CD4-positive, alpha-beta T cell (primary cell): ENCODE results near the gene CFAP45. TPM values are rescaled to one million over a fixed set of nuclear protein-coding genes. Genes with fewer than 3 reads are reported as not detected.
A peak's percentile ranks its signal among the peaks of the same experiment; 100 is the strongest.

Experiments
- ATAC-seq: fragments of 200-7000 bp; cut with Tn5 transposase; one replicate; pipeline ENCODE4 v1.10.0; 2022; ENCODE audit warnings: mild to moderate bottlenecking; ENCODE audit not compliant: poor library complexity
- CTCF ChIA-PET: fragments of 350-600 bp; sonication (Branson Sonifier 250); formaldehyde crosslinking; loops from one replicate; lab custom pipeline; 2021; ENCODE audit warnings: antibody characterized with exemption, inconsistent platforms; lab: Charles Lee
- POLR2A ChIA-PET: fragments of 350-600 bp; sonication (Branson Sonifier 250); formaldehyde crosslinking; loops from one replicate; lab custom pipeline; 2021; ENCODE audit warnings: antibody characterized with exemption, inconsistent platforms; lab: Charles Lee
- DNase-seq, 14 experiments: peaks; one replicate each; pipeline ENCODE4 v3.0.0-alpha.2; 2013 to 2020; ENCODE audit warnings: mixed read lengths in 2 of 14
- H3K27ac ChIP-seq, 2 donors: one replicate each; pipeline versions ENCODE4 v1.5.1 to v1.7.0; 2013; ENCODE audit warnings: low read length in 2 of 2, low read depth in 1 of 2, mild to moderate bottlenecking in 1 of 2
- H3K27me3 ChIP-seq, 2 experiments: 1 replicate in 1 of 2; 2 replicates in 1 of 2; pipeline versions ENCODE4 v1.6.1 to v1.7.0; 2013; ENCODE audit warnings: low read length in 2 of 2, control low read depth in 1 of 2, mild to moderate bottlenecking in 1 of 2, moderate library complexity in 1 of 2; ENCODE audit not compliant: insufficient read depth in 2 of 2, control insufficient read depth in 1 of 2
- H3K36me3 ChIP-seq: one replicate; pipeline ENCODE4 v1.6.1; 2013; ENCODE audit warnings: low read length, control low read depth; ENCODE audit not compliant: insufficient read depth
- H3K4me1 ChIP-seq: one replicate; pipeline ENCODE4 v1.6.1; 2013; ENCODE audit warnings: low read length, control low read depth; ENCODE audit not compliant: insufficient read depth
- H3K4me3 ChIP-seq: one replicate; pipeline ENCODE4 v1.5.1; 2013; ENCODE audit warnings: mild to moderate bottlenecking, low read length, moderate library complexity
- H3K9me3 ChIP-seq, 2 experiments: 1 replicate in 1 of 2; 2 replicates in 1 of 2; pipeline versions ENCODE4 v1.6.1 to v1.7.0; 2013; ENCODE audit warnings: low read length in 2 of 2, mild to moderate bottlenecking in 2 of 2, control low read depth in 1 of 2, moderate library complexity in 1 of 2; ENCODE audit not compliant: control insufficient read depth in 1 of 2, insufficient read depth in 1 of 2
- H3K27ac Mint-ChIP-seq: one replicate; pipeline ENCODE4 v1.8.0; 2020; ENCODE audit warnings: mixed read lengths
- H3K27me3 Mint-ChIP-seq: one replicate; pipeline ENCODE4 v1.8.0; 2021; ENCODE audit warnings: mixed read lengths
- H3K36me3 Mint-ChIP-seq: one replicate; pipeline ENCODE4 v1.8.0; 2021; ENCODE audit warnings: low read depth, mixed read lengths
- H3K4me1 Mint-ChIP-seq: one replicate; pipeline ENCODE4 v1.8.0; 2021; ENCODE audit warnings: low read depth, mixed read lengths
- H3K4me3 Mint-ChIP-seq: one replicate; pipeline ENCODE4 v1.8.0; 2020; ENCODE audit warnings: mild to moderate bottlenecking, mixed read lengths
- H3K9me3 Mint-ChIP-seq: one replicate; pipeline ENCODE4 v1.8.0; 2020; ENCODE audit warnings: mixed read lengths
- CTCF ChIP-seq: fragments of 200-600 bp; IDR thresholded peaks from one replicate; pipeline ENCODE4 v1.8.0; 2022; ENCODE audit warnings: antibody characterized with exemption, mild to moderate bottlenecking
- intact Hi-C, 2 experiments: fragments of 100-400 bp; cut with DNase I in 1 of 2; cut with micrococcal nuclease in 1 of 2; formaldehyde crosslinking; loops; one replicate each; pipeline versions ENCODE4 v1.15.1 to v1.9.0; 2023 to 2025; cut with DNase I, micrococcal nuclease
- total RNA-seq, 174 experiments: library from RNA in 2 of 174; stranded (reverse) in 2 of 174; gene quantifications; one replicate each; pipeline ENCODE4 v1.2.3 and lab custom pipeline; 2021 to 2026

Gene CFAP45
- total RNA-seq, 2 experiments from 2014 or later, result 8.4 to 9.0 TPM

GRCh38 chr1:159924025-159924790, 24.2 kb upstream of the CFAP45 start:
- Histone ChIP-seq H3K4me3 (peak overlapping the region; percentile 98), H3K36me3 (peaks cover 39% of the 10 kb centered on the region), H3K9me3 (no peaks in the 10 kb centered on the region), H3K27me3 (no peaks in the 10 kb centered on the region), H3K27ac (peak overlapping the region; percentile 99 to 100), H3K4me1 (peaks cover 61% of the 10 kb centered on the region)
- TF ChIP-seq CTCF, result no peak
- POLR2A ChIA-PET, result interaction anchor here (0.8 to 3.5 kb wide), 23 partner anchors 9 to 1825 kb away, joined by 3 to 18 read pairs (median 4); partner anchors contain the start of genes DCAF8, DUSP12, DUSP23 and IGSF8
- CTCF ChIA-PET, result interaction anchor here (0.9 to 4.5 kb wide), 5 partner anchors 21 to 144 kb away, joined by 3 to 27 read pairs (median 7); partner anchors contain the start of genes DUSP23 and IGSF9
- Mint-ChIP-seq H3K4me3 (peak overlapping the region; percentile 94), H3K27ac (peak overlapping the region; percentile 94), H3K27me3 (no peaks in the 10 kb centered on the region), H3K4me1 (peaks cover 44% of the 10 kb centered on the region), H3K36me3 (peaks cover 58% of the 10 kb centered on the region), H3K9me3 (no peaks in the 10 kb centered on the region)
- intact Hi-C loops, result loop anchor here (2.0 to 10.0 kb wide), 3 partner anchors 33 to 361 kb away; partner anchors contain the start of gene PEX19 (in 1 of the 2)
- DNase-seq (peak in 13 of 14 experiments; percentile 33 to 93 (median 62)), ATAC-seq (peak; percentile 55)

GRCh38 chr1:159923203-159924024, 23.4 kb upstream of the CFAP45 start:
- H3K27me3 ChIP-seq, result no peaks in the 10 kb centered on the region
- H3K9me3 Mint-ChIP-seq, result no peaks in the 10 kb centered on the region
- POLR2A ChIA-PET, result interaction anchor here (0.7 to 3.5 kb wide), 20 partner anchors 8 to 1826 kb away, joined by 3 to 18 read pairs (median 4); partner anchors contain the start of genes DCAF8, DUSP12, DUSP23 and IGSF8
- H3K27ac ChIP-seq, result peak overlapping the region; percentile 99 to 100
- H3K36me3 Mint-ChIP-seq, result peaks cover 66% of the 10 kb centered on the region
- H3K4me1 ChIP-seq, result peaks cover 69% of the 10 kb centered on the region
- DNase-seq (peak; percentile 73 to 98 (median 88)), ATAC-seq (peak; percentile 64)
- H3K27ac Mint-ChIP-seq, result peak overlapping the region; percentile 94
- peaks cover 45% of the 10 kb centered on the region for H3K4me1 Mint-ChIP-seq
- TF ChIP-seq CTCF, result no peak
- H3K9me3 ChIP-seq, result no peaks in the 10 kb centered on the region
- H3K36me3 ChIP-seq, result peaks cover 47% of the 10 kb centered on the region
- CTCF ChIA-PET, result interaction anchor here (0.7 to 4.5 kb wide), 7 partner anchors 16 to 329 kb away, joined by 3 to 27 read pairs (median 5); partner anchors contain the start of genes DUSP23 and IGSF9
- peak overlapping the region; percentile 94 for H3K4me3 Mint-ChIP-seq
- intact Hi-C loops, result loop anchor here (2.0 to 10.0 kb wide), 4 partner anchors 31 to 361 kb away; partner anchors contain the start of gene PEX19 (in 1 of the 2)
- H3K4me3 ChIP-seq, result peak overlapping the region; percentile 98
- no peaks in the 10 kb centered on the region for H3K27me3 Mint-ChIP-seq
